T-helper 1 cell treated with Interleukin-12 subunit alpha and Interleukin-12 subunit beta and Interleukin-4 antibody, amounts not matched to agents 30 μg/mL and 1 μg/mL, for 36 hours (primary cell): ENCODE measurements around the gene MET.
"Not testable (repeated sequence)": the region's sequence is repeated elsewhere in the genome, so short reads cannot be mapped to it uniquely, and the experiment has no call there.

ENCODE experiments used
- H3K27ac Mint-ChIP-seq: one replicate; pipeline ENCODE4 v1.8.0; 2021; ENCODE audit warnings: mild to moderate bottlenecking, mixed read lengths
- H3K27me3 Mint-ChIP-seq: one replicate; pipeline ENCODE4 v1.8.0; 2021; ENCODE audit warnings: low read depth, mixed read lengths
- H3K36me3 Mint-ChIP-seq: one replicate; pipeline ENCODE4 v1.8.0; 2021; ENCODE audit warnings: low read depth, mixed read lengths
- H3K4me1 Mint-ChIP-seq: one replicate; pipeline ENCODE4 v1.8.0; 2021; ENCODE audit warnings: low read depth, mixed read lengths
- H3K4me3 Mint-ChIP-seq: one replicate; pipeline ENCODE4 v1.8.0; 2021; ENCODE audit warnings: mild to moderate bottlenecking, moderate library complexity, mixed read lengths
- H3K9me3 Mint-ChIP-seq: one replicate; pipeline ENCODE4 v1.8.0; 2021; ENCODE audit warnings: mixed read lengths

MET gene

GRCh38 chr7:116647861-116648260 lies 24.1 kb upstream of the MET start:
- Mint-ChIP-seq H3K27me3 (peaks cover 8% of the 10 kb centered on the region), H3K27ac (no peak overlapping the region), H3K4me3 (no peak overlapping the region)

GRCh38 chr7:116650436-116650835 lies 21.6 kb upstream of the MET start:
- Mint-ChIP-seq H3K27ac (no peak overlapping the region), H3K4me1 (no peaks in the 10 kb centered on the region), H3K4me3 (no peak overlapping the region), H3K9me3 (no peaks in the 10 kb centered on the region), H3K36me3 (no peaks in the 10 kb centered on the region), H3K27me3 (peaks cover 13% of the 10 kb centered on the region)

More at GRCh38 chr7:116647861-116648260, 24.1 kb upstream of the MET start:
- Mint-ChIP-seq H3K36me3 (no peaks in the 10 kb centered on the region), H3K4me1 (no peaks in the 10 kb centered on the region), H3K9me3 (no peaks in the 10 kb centered on the region)

- Mint-ChIP-seq H3K9me3 (no peaks in the 10 kb centered on the region), H3K27ac (no peak overlapping the region), H3K36me3 (no peaks in the 10 kb centered on the region), H3K4me3 (no peak overlapping the region), H3K27me3 (peaks cover 13% of the 10 kb centered on the region), H3K4me1 (no peaks in the 10 kb centered on the region)
Measured at GRCh38 chr7:116652793-116653192, 19.2 kb upstream of the MET start.

- Mint-ChIP-seq H3K4me3 (no peak overlapping the region), H3K4me1 (no peaks in the 10 kb centered on the region), H3K9me3 (no peaks in the 10 kb centered on the region), H3K36me3 (no peaks in the 10 kb centered on the region), H3K27me3 (peaks cover 13% of the 10 kb centered on the region), H3K27ac (no peak overlapping the region)
Measured at GRCh38 chr7:116653204-116653603, 18.8 kb upstream of the MET start.

- Mint-ChIP-seq H3K4me3 (no peak overlapping the region), H3K9me3 (no peaks in the 10 kb centered on the region), H3K27me3 (peaks cover 15% of the 10 kb centered on the region), H3K27ac (no peak overlapping the region), H3K4me1 (no peaks in the 10 kb centered on the region), H3K36me3 (no peaks in the 10 kb centered on the region)
Measured at GRCh38 chr7:116653646-116654045, 18.4 kb upstream of the MET start.

GRCh38 chr7:116659248-116659647 lies 12.7 kb upstream of the MET start:
- H3K27me3 Mint-ChIP-seq = peaks cover 16% of the 10 kb centered on the region
- H3K4me3 Mint-ChIP-seq, H3K27ac Mint-ChIP-seq, H3K4me1 Mint-ChIP-seq, H3K36me3 Mint-ChIP-seq, H3K9me3 Mint-ChIP-seq: not testable (repeated sequence)

- H3K4me1 Mint-ChIP-seq = no peaks in the 10 kb centered on the region
- peaks cover 27% of the 10 kb centered on the region for H3K27me3 Mint-ChIP-seq
- no peaks in the 10 kb centered on the region for H3K9me3 Mint-ChIP-seq
- H3K36me3 Mint-ChIP-seq = no peaks in the 10 kb centered on the region
- no peak overlapping the region for H3K27ac Mint-ChIP-seq
- no peak overlapping the region for H3K4me3 Mint-ChIP-seq
Measured at GRCh38 chr7:116661865-116662264, 10.1 kb upstream of the MET start.

- no peak overlapping the region for H3K27ac Mint-ChIP-seq
- no peaks in the 10 kb centered on the region for H3K9me3 Mint-ChIP-seq
- H3K4me3 Mint-ChIP-seq = no peak overlapping the region
- no peaks in the 10 kb centered on the region for H3K36me3 Mint-ChIP-seq
- H3K4me1 Mint-ChIP-seq = no peaks in the 10 kb centered on the region
- peaks cover 36% of the 10 kb centered on the region for H3K27me3 Mint-ChIP-seq
Measured at GRCh38 chr7:116663744-116664143, 8.3 kb upstream of the MET start.

GRCh38 chr7:116665332-116665996 lies 6.5 kb upstream of the MET start:
- no peaks in the 10 kb centered on the region for H3K9me3 Mint-ChIP-seq
- H3K36me3 Mint-ChIP-seq = no peaks in the 10 kb centered on the region
- no peak overlapping the region for H3K27ac Mint-ChIP-seq
- H3K27me3 Mint-ChIP-seq = peaks cover 44% of the 10 kb centered on the region
- no peaks in the 10 kb centered on the region for H3K4me1 Mint-ChIP-seq
- H3K4me3 Mint-ChIP-seq = no peak overlapping the region

GRCh38 chr7:116669769-116670168 lies 2.2 kb upstream of the MET start:
- no peak overlapping the region for H3K4me3 Mint-ChIP-seq
- H3K27me3 Mint-ChIP-seq = peaks cover 72% of the 10 kb centered on the region
- peaks cover 4% of the 10 kb centered on the region for H3K4me1 Mint-ChIP-seq
- H3K36me3 Mint-ChIP-seq = no peaks in the 10 kb centered on the region
- no peak overlapping the region for H3K27ac Mint-ChIP-seq
- no peaks in the 10 kb centered on the region for H3K9me3 Mint-ChIP-seq

- H3K27me3 Mint-ChIP-seq = peaks cover 73% of the 10 kb centered on the region
- H3K4me3 Mint-ChIP-seq = no peak overlapping the region
- no peaks in the 10 kb centered on the region for H3K36me3 Mint-ChIP-seq
- no peaks in the 10 kb centered on the region for H3K9me3 Mint-ChIP-seq
- peaks cover 4% of the 10 kb centered on the region for H3K4me1 Mint-ChIP-seq
- no peak overlapping the region for H3K27ac Mint-ChIP-seq
Measured at GRCh38 chr7:116670409-116671015, 1.5 kb upstream of the MET start.

GRCh38 chr7:116671111-116671510 lies 885 bp upstream of the MET start:
- Mint-ChIP-seq H3K9me3 (no peaks in the 10 kb centered on the region), H3K4me3 (peak overlapping the region; percentile 73), H3K36me3 (no peaks in the 10 kb centered on the region), H3K27me3 (peaks cover 77% of the 10 kb centered on the region), H3K27ac (no peak overlapping the region), H3K4me1 (peaks cover 4% of the 10 kb centered on the region)

GRCh38 chr7:116672596-116673456 lies 830 bp downstream of the MET start:
- H3K27me3 Mint-ChIP-seq = peaks cover 82% of the 10 kb centered on the region

GRCh38 chr7:116673457-116673865 lies 1.5 kb downstream of the MET start:
- Mint-ChIP-seq H3K9me3 (no peaks in the 10 kb centered on the region), H3K27me3 (peaks cover 80% of the 10 kb centered on the region), H3K4me1 (peaks cover 4% of the 10 kb centered on the region), H3K27ac (no peak overlapping the region), H3K4me3 (peak overlapping the region; percentile 40), H3K36me3 (no peaks in the 10 kb centered on the region)

More at GRCh38 chr7:116672596-116673456, 830 bp downstream of the MET start:
- no peak overlapping the region for H3K27ac Mint-ChIP-seq
- H3K4me3 Mint-ChIP-seq = peak overlapping the region; percentile 24
- no peaks in the 10 kb centered on the region for H3K36me3 Mint-ChIP-seq
- peaks cover 4% of the 10 kb centered on the region for H3K4me1 Mint-ChIP-seq
- H3K9me3 Mint-ChIP-seq = no peaks in the 10 kb centered on the region
